Lower leg skin (tissue), 3 donors: ENCODE results near the gene SLC39A13.

Experiments used
- CTCF ChIP-seq, 3 donors: fragments of 450-650 bp; IDR thresholded peaks; one replicate each; pipeline ENCODE4 v1.5.1; 2016; ENCODE audit warnings: antibody characterized with exemption in 3 of 3, mild to moderate bottlenecking in 3 of 3, moderate library complexity in 2 of 3
- POLR2A ChIP-seq, 2 donors: fragments of 450-650 bp; IDR thresholded peaks; one replicate each; pipeline ENCODE4 v1.6.1; 2016 to 2017; ENCODE audit warnings: antibody characterized with exemption in 2 of 2, mild to moderate bottlenecking in 1 of 2, moderate library complexity in 1 of 2

DNA sequence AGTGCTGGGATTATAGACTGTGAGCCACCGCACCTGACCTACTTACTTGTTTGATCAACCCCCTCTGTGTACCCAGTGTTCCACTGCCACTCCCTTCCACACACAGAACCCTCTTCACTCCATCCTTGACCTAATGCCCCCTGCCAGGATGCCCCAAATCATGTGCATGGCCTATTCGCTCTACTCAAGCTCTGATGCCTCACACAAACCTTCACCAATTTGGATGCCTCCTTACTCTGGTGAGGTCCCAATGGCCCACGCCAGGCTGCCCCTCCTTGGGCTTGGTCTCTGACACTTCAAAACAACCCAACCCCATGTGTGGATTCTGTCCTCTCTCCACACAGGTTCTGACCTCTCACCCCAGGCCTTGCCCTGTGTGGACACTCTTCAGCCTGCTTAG lies 27.3 kb downstream of the SLC39A13 start:
- TF ChIP-seq CTCF (IDR thresholded peaks at IDR 0.05) (no peak), POLR2A (IDR thresholded peaks at IDR 0.05) (no peak)
